SK-N-SH (cell line): ENCODE results near the gene ZNF469. TPM values are rescaled to one million over a fixed set of nuclear protein-coding genes. Genes with fewer than 3 reads are reported as not detected.

Experiments used
- CTCF ChIA-PET: fragments of 300-600, 350-600 bp; formaldehyde crosslinking; extraction: SDS; loops from one replicate; lab custom pipeline; 2021; lab: Yijun Ruan, JAX
- POLR2A ChIA-PET: fragments of 350-600 bp; sonication (Branson Sonifier 250); formaldehyde crosslinking; extraction: SDS; loops from one replicate; lab custom pipeline; 2020; ENCODE audit warnings: antibody characterized with exemption, inconsistent platforms; lab: Yijun Ruan, JAX
- DNase-seq: peaks from one replicate; pipeline ENCODE4 v3.0.0; 2012
- H2AFZ ChIP-seq: fragments of 200-600 bp; sonication (generic); 2 replicates; pipeline ENCODE4 v1.8.1; 2016; ENCODE audit warnings: antibody characterized with exemption, mild to moderate bottlenecking, low read depth
- H3F3A ChIP-seq: fragments of 200-600 bp; sonication (generic); replicated peaks from 2 replicates; pipeline ENCODE3; 2016; ENCODE audit warnings: antibody characterized with exemption, mild to moderate bottlenecking; ENCODE audit not compliant: insufficient read depth
- H3K27ac ChIP-seq, 2 experiments: fragments of 200-500 bp in 1 of 2; fragments of 200-600 bp in 1 of 2; sonication (Bioruptor generic) in 1 of 2; sonication (generic), shearing (Covaris generic) in 1 of 2; 2 replicates each; pipeline versions ENCODE4 v1.5.1 to v1.6.1; 2014 to 2016; ENCODE audit warnings: low read depth in 2 of 2, inconsistent platforms in 1 of 2, low read length in 1 of 2, mild to moderate bottlenecking in 1 of 2, mixed read lengths in 1 of 2
- H3K27me3 ChIP-seq: fragments of 200-600 bp; sonication (generic), shearing (Covaris generic); 2 replicates; pipeline ENCODE4 v1.6.1; 2016; ENCODE audit warnings: mixed run types; ENCODE audit not compliant: insufficient read depth
- H3K36me3 ChIP-seq, 2 experiments: fragments of 200-500 bp in 1 of 2; fragments of 200-600 bp in 1 of 2; sonication (Bioruptor generic) in 1 of 2; sonication (generic) in 1 of 2; replicated peaks in 1 of 2; 2 replicates each; pipeline versions ENCODE3 to v1.5.1; 2014 to 2016; ENCODE audit warnings: low read length in 1 of 2, mild to moderate bottlenecking in 1 of 2; ENCODE audit not compliant: insufficient read depth in 2 of 2, control insufficient read depth in 1 of 2
- H3K4me1 ChIP-seq, 2 experiments: fragments of 200-500 bp in 1 of 2; fragments of 200-600 bp in 1 of 2; sonication (Bioruptor generic) in 1 of 2; sonication (generic), shearing (Covaris generic) in 1 of 2; 2 replicates each; pipeline versions ENCODE4 v1.5.1 to v1.6.1; 2014 to 2016; ENCODE audit warnings: low read depth in 1 of 2, low read length in 1 of 2, mixed run types in 1 of 2; ENCODE audit not compliant: insufficient read depth in 2 of 2, control insufficient read depth in 1 of 2
- H3K4me2 ChIP-seq: fragments of 200-600 bp; sonication (generic), shearing (Covaris generic); 2 replicates; pipeline ENCODE4 v1.6.1; 2017; ENCODE audit warnings: mixed run types
- H3K4me3 ChIP-seq, 2 experiments: fragments of 200-500 bp in 1 of 2; fragments of 200-600 bp in 1 of 2; sonication (Bioruptor generic) in 1 of 2; sonication (generic), shearing (Covaris generic) in 1 of 2; 2 replicates each; pipeline versions ENCODE4 v1.5.1 to v1.8.1; 2014 to 2016; ENCODE audit warnings: low read depth in 2 of 2, inconsistent platforms in 1 of 2, low read length in 1 of 2, mild to moderate bottlenecking in 1 of 2, mixed read lengths in 1 of 2, moderate library complexity in 1 of 2
- H3K79me2 ChIP-seq: fragments of 200-600 bp; sonication (generic); 2 replicates; pipeline ENCODE4 v1.8.1; 2017; ENCODE audit warnings: mild to moderate bottlenecking; ENCODE audit not compliant: insufficient read depth
- H3K9ac ChIP-seq: fragments of 200-600 bp; sonication (generic); 2 replicates; pipeline ENCODE4 v1.6.1; 2017; ENCODE audit warnings: mixed run types
- H3K9me2 ChIP-seq: fragments of 200-600 bp; sonication (generic); 2 replicates; pipeline ENCODE4 v1.6.1; 2017; ENCODE audit warnings: mixed run types
- H3K9me3 ChIP-seq: fragments of 200-600 bp; sonication (generic); 2 replicates; pipeline ENCODE4 v1.6.1; 2017; ENCODE audit warnings: mixed run types, mild to moderate bottlenecking, moderate library complexity
- H4K20me1 ChIP-seq: fragments of 200-600 bp; sonication (generic); 2 replicates; pipeline ENCODE4 v1.6.1; 2017; ENCODE audit warnings: mild to moderate bottlenecking, mixed run types; ENCODE audit not compliant: insufficient read depth
- CTCF ChIP-seq: fragments of 200-600 bp; sonication (generic); IDR thresholded peaks from 2 replicates; pipeline ENCODE4 v1.6.1; 2017; ENCODE audit warnings: antibody characterized with exemption, mild to moderate bottlenecking, moderate library complexity
- EP300 ChIP-seq, 2 experiments: IDR thresholded peaks; 2 replicates each; pipeline versions ENCODE4 v1.4.0 to v1.6.1; 2012; ENCODE audit warnings: borderline replicate concordance in 1 of 2, low read depth in 1 of 2, low read length in 1 of 2
- EZH2phosphoT487 ChIP-seq: fragments of 200-600 bp; sonication (generic); IDR thresholded peaks from 2 replicates; pipeline ENCODE4 v1.6.1; 2017; ENCODE audit warnings: low read depth, mixed run types, mild to moderate bottlenecking, antibody characterized with exemption, moderate library complexity, borderline replicate concordance
- FOSL2 ChIP-seq: IDR thresholded peaks from 2 replicates; pipeline ENCODE4 v1.4.0; 2012; ENCODE audit warnings: low read depth, mild to moderate bottlenecking, moderate library complexity, borderline replicate concordance
- FOXJ3 ChIP-seq: sonication (generic); formaldehyde crosslinking; IDR thresholded peaks from 2 replicates; pipeline ENCODE4 v1.5.1; 2020; ENCODE audit warnings: mild to moderate bottlenecking, missing genetic modification reagents
- GATA2 ChIP-seq: sonication (generic); formaldehyde crosslinking; IDR thresholded peaks from 2 replicates; pipeline ENCODE4 v1.5.0; 2020; ENCODE audit warnings: mild to moderate bottlenecking, missing genetic modification reagents
- IRF3 ChIP-seq: fragments of 150-350 bp; IDR thresholded peaks from 2 replicates; pipeline ENCODE4 v1.6.1; 2016; ENCODE audit warnings: mild to moderate bottlenecking, low read depth, low read length
- JUND ChIP-seq: IDR thresholded peaks from 2 replicates; pipeline ENCODE4 v1.4.0; 2012
- RCOR1 ChIP-seq: fragments of 150-350 bp; IDR thresholded peaks from 2 replicates; pipeline ENCODE4 v1.6.1; 2017; ENCODE audit warnings: antibody characterized with exemption, low read length
- RXRA ChIP-seq: IDR thresholded peaks from 2 replicates; pipeline ENCODE4 v1.4.0; 2012; ENCODE audit warnings: low read depth, mild to moderate bottlenecking, borderline replicate concordance
- SIN3A ChIP-seq: IDR thresholded peaks from 2 replicates; pipeline ENCODE4 v1.6.1; 2012; ENCODE audit warnings: low read depth, mild to moderate bottlenecking, low read length, moderate library complexity, borderline replicate concordance
- SMC3 ChIP-seq: IDR thresholded peaks from 2 replicates; pipeline ENCODE4 v1.6.1; 2012; ENCODE audit warnings: low read depth, low read length, improper control_type of control experiment
- TCF12 ChIP-seq: IDR thresholded peaks from 2 replicates; pipeline ENCODE4 v1.4.0; 2012
- USF1 ChIP-seq: IDR thresholded peaks from 2 replicates; pipeline ENCODE4 v1.4.0; 2012; ENCODE audit warnings: low read depth, borderline replicate concordance
- USF2 ChIP-seq: fragments of 150-350 bp; IDR thresholded peaks from 2 replicates; pipeline ENCODE4 v1.6.1; 2017; ENCODE audit warnings: antibody characterized with exemption, low read length, low read depth, borderline replicate concordance
- YY1 ChIP-seq: IDR thresholded peaks from 2 replicates; pipeline ENCODE4 v1.4.0; 2012; ENCODE audit warnings: low read depth, mild to moderate bottlenecking
- WGBS: methylation state at CpG from one replicate; pipeline ENCODE4 v1.1.6; 2017; ENCODE audit warnings: low lambda C conversion rate; 5-methylcytosine and 5-hydroxymethylcytosine counted together
- polyA plus RNA-seq, 3 experiments: library from polyadenylated mRNA; depleted of rRNA; stranded (reverse); fragments of >200 nt; gene quantifications; 2 replicates each; pipeline ENCODE4 v1.2.3, GENCODE V29; 2012

ZNF469 gene
- polyA plus RNA-seq, 1 of the 3 experiments (the other 2 are of a cell fraction), result 0.56 TPM

- H3K79me2 ChIP-seq, result peaks cover 18% of the 10 kb centered on the region
- H3K36me3 ChIP-seq, result peaks cover 0 to 3% of the 10 kb centered on the region in 2 experiments
- H3F3A ChIP-seq, result no peaks in the 10 kb centered on the region
- H3K9me2 ChIP-seq, result no peaks in the 10 kb centered on the region
- H2AFZ ChIP-seq, result no peak overlapping the region
- no peaks in the 10 kb centered on the region for H4K20me1 ChIP-seq
- H3K9me3 ChIP-seq, result no peaks in the 10 kb centered on the region
- no peaks in the 10 kb centered on the region for H3K27me3 ChIP-seq
- ChIA-PET CTCF (no interaction called here), POLR2A (no interaction called here)
- 83% methylated on average over 7 of the region's 7 CpGs for WGBS
- H3K4me3 ChIP-seq, result no peak overlapping the region
- peaks cover 0 to 21% of the 10 kb centered on the region in 2 experiments; a peak in 1 of 4 replicates for H3K4me1 ChIP-seq
- DNase-seq, result no peak
- H3K27ac ChIP-seq, result no peak overlapping the region
- H3K9ac ChIP-seq, result no peak overlapping the region
- no peak overlapping the region for H3K4me2 ChIP-seq
- TF ChIP-seq EP300 (IDR thresholded peaks at IDR 0.05; ENCODE audit: borderline replicate concordance in 1 of 2, low read depth in 1 of 2, low read length in 1 of 2), result no peak
- TF ChIP-seq RXRA, result no peak
- no peak for TF ChIP-seq USF2
- no peak for TF ChIP-seq SIN3A
- TF ChIP-seq RCOR1, result no peak
- no peak for TF ChIP-seq IRF3
- no peak for TF ChIP-seq GATA2 (CRISPR knock-in tag)
- TF ChIP-seq FOSL2, result no peak
- TF ChIP-seq USF1, result no peak
- TF ChIP-seq FOXJ3 (CRISPR knock-in tag), result no peak
- no peak for TF ChIP-seq JUND
- no peak for TF ChIP-seq YY1
- no peak for TF ChIP-seq CTCF
- TF ChIP-seq TCF12, result no peak
- no peak for TF ChIP-seq EZH2phosphoT487
- no peak for TF ChIP-seq SMC3
Measured at GRCh38 chr16:88380619-88381018, 2.1 kb upstream of the ZNF469 start.
